IMR-90 (cell line): ENCODE measurements around the gene GOLGA6L6. TPM values are rescaled to one million over a fixed set of nuclear protein-coding genes. Genes with fewer than 3 reads are reported as not detected.
"Not testable (repeated sequence)": the region's sequence is repeated elsewhere in the genome, so short reads cannot be mapped to it uniquely, and the experiment has no call there.

Experiments used
- ATAC-seq: fragments of 200-7000 bp; cut with Tn5 transposase; 2 replicates; pipeline ENCODE4 v1.9.1; 2020; ENCODE audit warnings: low read depth, mild to moderate bottlenecking, moderate library complexity
- Bru-seq: library from RNA; stranded (reverse); fragments of 400-500 nt; gene quantifications from one replicate; lab custom pipeline; 2021; lab: Mats Ljungman, UMichigan
- BruChase-seq, 2 experiments: library from RNA; stranded (reverse); fragments of 400-500 nt; gene quantifications; one replicate each; lab custom pipeline; 2021; lab: Mats Ljungman, UMichigan
- BruUV-seq: library from RNA; stranded (reverse); fragments of 400-500 nt; replicated peaks from 2 replicates; lab custom pipeline; 2021; lab: Mats Ljungman, UMichigan
- CTCF ChIA-PET: fragments of 300-600 bp; formaldehyde crosslinking; extraction: SDS; loops from one replicate; lab custom pipeline; 2021; ENCODE audit warnings: antibody characterized with exemption; lab: Yijun Ruan, JAX
- POLR2A ChIA-PET: fragments of 300-600 bp; sonication (Branson Sonifier 250); formaldehyde crosslinking; loops from one replicate; lab custom pipeline; 2022; ENCODE audit warnings: antibody characterized with exemption; ENCODE audit not compliant: unreplicated experiment; lab: Charles Lee
- DNase-seq: peaks from one replicate; pipeline ENCODE4 v3.0.0; 2013
- H2AFZ ChIP-seq: replicated peaks from 2 replicates; pipeline ENCODE3; 2013; ENCODE audit warnings: low read length, mild to moderate bottlenecking; ENCODE audit not compliant: poor library complexity
- H2AK5ac ChIP-seq: 2 replicates; pipeline ENCODE4 v1.6.1; 2013; ENCODE audit warnings: low read depth, low read length, inconsistent platforms
- H2AK9ac ChIP-seq: replicated peaks from 2 replicates; pipeline ENCODE3; 2013; ENCODE audit warnings: mild to moderate bottlenecking, low read depth, low read length, moderate library complexity; ENCODE audit not compliant: poor library complexity
- H2BK120ac ChIP-seq: 2 replicates; pipeline ENCODE4 v1.6.1; 2013; ENCODE audit warnings: low read depth, low read length, inconsistent platforms
- H2BK15ac ChIP-seq: 3 replicates; pipeline ENCODE4 v1.6.1; 2013; ENCODE audit warnings: low read depth, low read length, inconsistent platforms
- H2BK20ac ChIP-seq: 2 replicates; pipeline ENCODE4 v1.6.1; 2013; ENCODE audit warnings: low read depth, mild to moderate bottlenecking, inconsistent platforms, low read length, moderate library complexity
- H2BK5ac ChIP-seq: 2 replicates; pipeline ENCODE4 v1.6.1; 2013; ENCODE audit warnings: mild to moderate bottlenecking, low read depth, low read length, inconsistent platforms; ENCODE audit not compliant: poor library complexity, severe bottlenecking
- H3K14ac ChIP-seq: replicated peaks from 2 replicates; pipeline ENCODE4 v1.6.1; 2013; ENCODE audit warnings: low read depth, low read length, inconsistent platforms
- H3K18ac ChIP-seq: 2 replicates; pipeline ENCODE4 v1.6.1; 2013; ENCODE audit warnings: low read depth, low read length, control low read depth
- H3K23ac ChIP-seq: 2 replicates; pipeline ENCODE4 v1.6.1; 2013; ENCODE audit warnings: low read depth, low read length, inconsistent platforms
- H3K27ac ChIP-seq: 2 replicates; pipeline ENCODE4 v1.5.1; 2013; ENCODE audit warnings: mild to moderate bottlenecking, control low read depth, low read length; ENCODE audit not compliant: insufficient read depth
- H3K27me3 ChIP-seq: 2 replicates; pipeline ENCODE4 v1.6.1; 2013; ENCODE audit warnings: low read length; ENCODE audit not compliant: control insufficient read depth, insufficient read depth
- H3K36me3 ChIP-seq: 2 replicates; pipeline ENCODE4 v1.6.1; 2013; ENCODE audit warnings: low read length, mixed read lengths; ENCODE audit not compliant: control insufficient read depth, insufficient read depth
- H3K4ac ChIP-seq: 2 replicates; pipeline ENCODE4 v1.6.1; 2013; ENCODE audit warnings: low read depth, low read length, inconsistent platforms
- H3K4me1 ChIP-seq: 2 replicates; pipeline ENCODE4 v1.6.1; 2013; ENCODE audit warnings: low read length, mixed read lengths; ENCODE audit not compliant: control insufficient read depth, insufficient read depth
- H3K4me2 ChIP-seq: 2 replicates; pipeline ENCODE4 v1.6.1; 2013; ENCODE audit warnings: low read depth, mild to moderate bottlenecking, control low read depth, low read length, moderate library complexity
- H3K4me3 ChIP-seq: 2 replicates; pipeline ENCODE4 v1.5.1; 2013; ENCODE audit warnings: low read depth, mild to moderate bottlenecking, control low read depth, low read length, moderate library complexity; ENCODE audit not compliant: insufficient read depth
- H3K56ac ChIP-seq: 2 replicates; pipeline ENCODE4 v1.6.1; 2013; ENCODE audit warnings: low read length, inconsistent platforms; ENCODE audit not compliant: insufficient read depth; ENCODE audit errors: extremely low read depth
- H3K79me1 ChIP-seq, 2 experiments: 2 replicates each; pipeline ENCODE4 v1.6.1; 2013; ENCODE audit warnings: low read length in 2 of 2, inconsistent platforms in 1 of 2, low read depth in 1 of 2
- H3K9ac ChIP-seq: 2 replicates; pipeline ENCODE4 v1.6.1; 2013; ENCODE audit warnings: low read depth, low read length, control low read depth
- H3K9me1 ChIP-seq: 2 replicates; pipeline ENCODE4 v1.6.1; 2013; ENCODE audit warnings: low read length, inconsistent platforms; ENCODE audit not compliant: insufficient read depth
- H3K9me3 ChIP-seq: 2 replicates; pipeline ENCODE4 v1.6.1; 2013; ENCODE audit warnings: low read length; ENCODE audit not compliant: control insufficient read depth, insufficient read depth
- H4K20me1 ChIP-seq: 2 replicates; pipeline ENCODE4 v1.6.1; 2013; ENCODE audit warnings: low read length, inconsistent platforms; ENCODE audit not compliant: insufficient read depth
- H4K5ac ChIP-seq: 2 replicates; pipeline ENCODE4 v1.6.1; 2013; ENCODE audit warnings: mild to moderate bottlenecking, low read depth, low read length, control low read depth
- H4K8ac ChIP-seq, 2 experiments: 2 replicates each; pipeline ENCODE4 v1.6.1; 2013; ENCODE audit warnings: low read depth in 2 of 2, low read length in 2 of 2, control low read depth in 1 of 2, inconsistent platforms in 1 of 2
- H4K91ac ChIP-seq: 2 replicates; pipeline ENCODE4 v1.6.1; 2013; ENCODE audit warnings: low read depth, low read length, inconsistent platforms; ENCODE audit not compliant: insufficient read depth
- WGBS, 2 experiments: methylation state at CpG; one replicate each; pipeline versions ENCODE4 v1.1.5 to v1.1.7; 2013; ENCODE audit warnings: missing lambda C conversion rate in 2 of 2; ENCODE audit not compliant: insufficient read length in 1 of 2; ENCODE audit errors: extremely low coverage in 2 of 2; 5-methylcytosine and 5-hydroxymethylcytosine counted together
- dilution Hi-C: fragments of 300-500 bp; cut with HindIII; formaldehyde crosslinking; loops from one replicate; pipeline ENCODE4 v1.14.3; 2018; ENCODE audit warnings: low sequenced_read_pairs; ENCODE audit not compliant: unreplicated experiment
- in situ Hi-C: fragments of 300-500 bp; cut with MboI; formaldehyde crosslinking; loops from 3 replicates; pipeline ENCODE4 v1.14.3; 2019; ENCODE audit warnings: low sequenced_read_pairs, inconsistent platforms, mixed read lengths
- intact Hi-C: fragments of 100-400 bp; cut with micrococcal nuclease; formaldehyde crosslinking; loops from 2 replicates; pipeline ENCODE4 v1.10.0; 2022
- long read RNA-seq: library from polyadenylated mRNA; unstranded; transcript quantifications from one replicate; pipeline ENCODE4 v2.0.0, GENCODE V29; 2021; ENCODE audit not compliant: unreplicated experiment
- polyA plus RNA-seq, 3 experiments: library from polyadenylated mRNA; depleted of rRNA; stranded (reverse); fragments of >200 nt; gene quantifications; 2 replicates each; pipeline ENCODE4 v1.2.3, GENCODE V29; 2012; ENCODE audit warnings: low replicate concordance in 1 of 3
- total RNA-seq: library from RNA; depleted of rRNA; stranded (reverse); fragments of >200 nt; gene quantifications from 2 replicates; pipeline ENCODE4 v1.2.3, GENCODE V29; 2012; rRNA removed

Gene GOLGA6L6, protein sequence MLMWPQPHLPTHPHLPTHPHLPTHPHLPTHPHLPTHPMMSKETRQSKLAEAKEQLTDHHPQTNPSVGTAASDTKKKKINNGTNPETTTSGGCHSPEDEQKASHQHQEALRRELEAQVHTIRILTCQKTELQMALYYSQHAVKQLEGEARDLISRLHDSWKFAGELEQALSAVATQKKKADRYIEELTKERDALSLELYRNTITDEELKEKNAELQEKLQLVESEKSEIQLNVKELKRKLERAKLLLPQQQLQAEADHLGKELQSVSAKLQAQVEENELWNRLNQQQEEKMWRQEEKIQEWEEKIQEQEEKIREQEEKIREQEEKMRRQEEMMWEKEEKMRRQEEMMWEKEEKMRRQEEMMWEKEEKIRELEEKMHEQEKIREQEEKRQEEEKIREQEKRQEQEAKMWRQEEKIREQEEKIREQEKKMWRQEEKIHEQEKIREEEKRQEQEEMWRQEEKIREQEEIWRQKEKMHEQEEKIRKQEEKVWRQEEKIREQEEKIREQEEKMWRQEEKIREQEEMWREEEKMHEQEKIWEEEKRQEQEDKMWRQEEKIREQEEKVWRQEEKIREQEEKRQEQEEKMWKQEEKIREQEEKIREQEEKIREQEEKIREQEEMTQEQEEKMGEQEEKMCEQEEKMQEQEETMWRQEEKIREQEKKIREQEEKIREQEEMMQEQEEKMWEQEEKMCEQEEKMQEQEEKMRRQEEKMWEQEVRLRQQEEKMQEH
- total RNA-seq (not detected in 2 replicates), polyA plus RNA-seq (2012; rRNA removed) (not detected in 2 replicates), Bru-seq, nascent RNA (not detected), BruChase-seq, experiment 1, labeled RNA remaining after a 6-hour chase (not detected), BruChase-seq, experiment 2, labeled RNA remaining after a 2-hour chase (not detected)
- polyA plus RNA-seq (2012; cell fraction: cytosol; rRNA removed): not detected in 2 replicates
- not detected in 2 replicates for polyA plus RNA-seq (2012; cell fraction: nucleus; rRNA removed; ENCODE audit: low replicate concordance)
- long read RNA-seq: 0 reads

DNA sequence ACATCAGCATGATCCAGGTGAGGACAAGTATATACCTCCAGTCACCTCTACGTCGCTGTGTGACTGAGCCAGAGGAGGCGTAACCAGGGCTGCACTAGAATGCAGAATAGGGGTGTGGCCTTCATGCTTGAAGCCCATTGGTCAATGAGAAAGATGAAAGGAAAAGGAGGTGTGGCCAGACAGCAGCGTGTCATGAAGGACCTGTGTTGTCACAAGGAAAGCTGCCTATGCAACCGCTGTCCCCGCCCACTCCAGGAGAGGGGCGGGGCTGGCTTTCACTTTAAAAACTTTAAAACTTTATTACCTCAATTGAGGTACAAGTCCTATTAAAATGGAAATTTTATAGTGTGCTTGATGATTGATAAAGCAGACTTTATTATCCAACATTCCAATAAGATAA, at the start of gene GOLGA6L6:
Gene GOLGA6L6 (minus strand): TSS at position 101 of the 400 bp plus-strand sequence. CDS start 91 bp downstream, at position 10.
- H3K4me1 ChIP-seq, H3K9me3 ChIP-seq, H3K79me1 ChIP-seq, CTCF ChIA-PET, H3K9me1 ChIP-seq, H3K18ac ChIP-seq, H3K27me3 ChIP-seq, H3K36me3 ChIP-seq, H4K20me1 ChIP-seq, H2BK15ac ChIP-seq, H3K4me3 ChIP-seq, in situ Hi-C loops, H2AK9ac ChIP-seq, H3K27ac ChIP-seq, H2AK5ac ChIP-seq, H3K4ac ChIP-seq, H3K56ac ChIP-seq, H2BK5ac ChIP-seq, H2BK120ac ChIP-seq, H3K14ac ChIP-seq, H3K4me2 ChIP-seq, H4K5ac ChIP-seq, BruUV-seq, dilution Hi-C loops, H3K9ac ChIP-seq, POLR2A ChIA-PET, intact Hi-C loops, H4K91ac ChIP-seq, ATAC-seq, H2BK20ac ChIP-seq, H3K23ac ChIP-seq, DNase-seq, H4K8ac ChIP-seq, H2AFZ ChIP-seq: not testable (repeated sequence)
- no CpG with 5 or more reads among the region's 7 CpGs for WGBS, 2 experiments

DNA sequence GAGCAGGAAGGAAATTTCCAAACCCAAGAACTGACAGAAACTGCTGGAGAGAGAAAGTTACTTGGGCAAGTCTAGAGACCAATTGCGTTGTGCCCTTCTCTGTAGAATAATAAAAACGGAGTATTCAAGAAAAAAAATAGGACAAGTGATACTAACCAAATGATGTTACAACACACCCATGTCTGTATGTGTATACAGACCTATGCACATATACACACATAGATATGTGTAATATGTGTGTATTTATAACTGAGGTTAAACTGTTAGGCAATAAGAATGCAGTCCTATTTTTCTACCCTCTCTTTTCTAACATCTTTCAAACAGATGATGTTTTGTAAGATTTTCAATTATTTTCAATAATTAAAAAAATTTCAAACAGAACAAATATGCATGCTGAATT, 48.5 kb upstream of the GOLGA6L6 start:
- dilution Hi-C loops, H3K27me3 ChIP-seq, H3K27ac ChIP-seq, H2BK15ac ChIP-seq, H3K4me3 ChIP-seq, H3K14ac ChIP-seq, H2BK20ac ChIP-seq, H2AFZ ChIP-seq, H2BK5ac ChIP-seq, H2AK9ac ChIP-seq, H3K4me1 ChIP-seq, H4K20me1 ChIP-seq, H2AK5ac ChIP-seq, H3K36me3 ChIP-seq, intact Hi-C loops, BruUV-seq, H3K79me1 ChIP-seq, H4K8ac ChIP-seq, in situ Hi-C loops, H3K4ac ChIP-seq, H4K91ac ChIP-seq, H3K9me1 ChIP-seq, CTCF ChIA-PET, H3K9ac ChIP-seq, H2BK120ac ChIP-seq, H4K5ac ChIP-seq, H3K4me2 ChIP-seq, H3K9me3 ChIP-seq, H3K18ac ChIP-seq, H3K56ac ChIP-seq, POLR2A ChIA-PET, ATAC-seq, H3K23ac ChIP-seq, DNase-seq: not testable (repeated sequence)
- WGBS, 2 experiments: no CpG with 5 or more reads among the region's 2 CpGs
